GM12878 (cell line): Measurements from ENCODE around the gene EHBP1. TPM values are rescaled to one million over a fixed set of nuclear protein-coding genes. Genes with fewer than 3 reads are reported as not detected.
A peak's percentile ranks its signal among the peaks of the same experiment; 100 is the strongest.

Source experiments
- ATAC-seq: fragments of 200-7000 bp; cut with Tn5 transposase; 3 replicates; pipeline ENCODE4 v1.9.1; 2020; ENCODE audit warnings: mild to moderate bottlenecking, moderate library complexity
- BruUV-seq: library from RNA; stranded (reverse); fragments of 400-500 nt; replicated peaks from 2 replicates; lab custom pipeline; 2021; lab: Mats Ljungman, UMichigan
- CTCF ChIA-PET: fragments of 300-600 bp; sonication (Branson Sonifier 250); formaldehyde crosslinking; extraction: SDS; loops from one replicate; lab custom pipeline; 2021; ENCODE audit warnings: inconsistent platforms; lab: Yijun Ruan, JAX
- POLR2A ChIA-PET: fragments of 350-600 bp; formaldehyde crosslinking; extraction: SDS; loops from one replicate; lab custom pipeline; 2021; ENCODE audit warnings: inconsistent platforms; lab: Charles Lee
- RAD21 ChIA-PET: fragments of 300-600 bp; sonication (Branson Sonifier 250); formaldehyde crosslinking; loops from one replicate; lab custom pipeline; 2023; ENCODE audit warnings: antibody characterized with exemption; ENCODE audit not compliant: unreplicated experiment; lab: Charles Lee
- SMC1A ChIA-PET: fragments of 300-600 bp; sonication (Branson Sonifier 250); formaldehyde crosslinking; loops from one replicate; lab custom pipeline; 2023; ENCODE audit not compliant: unreplicated experiment, uncharacterized antibody; lab: Charles Lee
- DNase-seq: peaks from one replicate; pipeline ENCODE4 v3.0.0-alpha.2; 2011; ENCODE audit warnings: low read depth, low spot score
- FAIRE-seq: peaks from 3 replicates; lab custom pipeline; 2011; peaks lifted over from hg19 to GRCh38; lab: Jason Lieb, UNC
- H2AFZ ChIP-seq: 2 replicates; pipeline ENCODE4 v1.6.0; 2011; ENCODE audit warnings: low read depth, low read length, control low read depth; ENCODE audit not compliant: control insufficient read depth
- H3K27ac ChIP-seq: 2 replicates; pipeline ENCODE4 v1.5.1; 2011; ENCODE audit warnings: control low read depth; ENCODE audit not compliant: control insufficient read depth, insufficient read depth
- H3K27me3 ChIP-seq, 2 experiments: replicated peaks in 1 of 2; 2 replicates each; pipeline versions ENCODE4 v1.6.0 to v1.6.1; 2011; ENCODE audit warnings: low read length in 1 of 2; ENCODE audit not compliant: control insufficient read depth in 2 of 2, insufficient read depth in 2 of 2
- H3K36me3 ChIP-seq, 2 experiments: 2 replicates each; pipeline ENCODE4 v1.5.1; 2011; ENCODE audit warnings: low read length in 1 of 2; ENCODE audit not compliant: control insufficient read depth in 2 of 2, insufficient read depth in 2 of 2
- H3K4me1 ChIP-seq: 2 replicates; pipeline ENCODE4 v1.6.1; 2011; ENCODE audit warnings: mild to moderate bottlenecking, low read length, moderate library complexity, mixed read lengths; ENCODE audit not compliant: control insufficient read depth, insufficient read depth
- H3K4me2 ChIP-seq: 2 replicates; pipeline ENCODE4 v1.6.0; 2011; ENCODE audit warnings: control low read depth; ENCODE audit not compliant: control insufficient read depth, insufficient read depth
- H3K4me3 ChIP-seq: fragments of 200-600 bp; sonication (generic); 2 replicates; pipeline ENCODE4 v1.5.1; 2016
- H3K79me2 ChIP-seq: 2 replicates; pipeline ENCODE4 v1.6.0; 2011; ENCODE audit warnings: low read length; ENCODE audit not compliant: control insufficient read depth, insufficient read depth
- H3K9ac ChIP-seq: 2 replicates; pipeline ENCODE4 v1.8.0; 2011; ENCODE audit warnings: low read length, control low read depth, mixed read lengths; ENCODE audit not compliant: control insufficient read depth, insufficient read depth
- H3K9me3 ChIP-seq: replicated peaks from 3 replicates; pipeline ENCODE4 v1.5.1; 2011; ENCODE audit warnings: mild to moderate bottlenecking, low read length; ENCODE audit not compliant: control insufficient read depth, insufficient read depth
- H4K20me1 ChIP-seq: 2 replicates; pipeline ENCODE4 v1.6.0; 2011; ENCODE audit not compliant: control insufficient read depth, insufficient read depth
- BCL11A ChIP-seq: IDR thresholded peaks from 2 replicates; pipeline ENCODE4 v1.6.1; 2011; ENCODE audit warnings: low read depth, low read length
- BCL3 ChIP-seq: IDR thresholded peaks from 2 replicates; pipeline ENCODE4 v1.6.1; 2011; ENCODE audit warnings: borderline replicate concordance, low read depth, mild to moderate bottlenecking, moderate library complexity, low read length; ENCODE audit not compliant: insufficient read depth, poor library complexity, severe bottlenecking
- BCLAF1 ChIP-seq: fragments of 450-650 bp; IDR thresholded peaks from 2 replicates; pipeline ENCODE4 v1.6.1; 2017; ENCODE audit warnings: antibody characterized with exemption, mild to moderate bottlenecking, moderate library complexity
- CBX5 ChIP-seq: sonication (generic); IDR thresholded peaks from 2 replicates; pipeline ENCODE4 v1.6.1; 2016; ENCODE audit warnings: low read depth, moderate library complexity, mild to moderate bottlenecking, inconsistent platforms
- CTCF ChIP-seq, 3 experiments: IDR thresholded peaks in 2 of 3; conservative IDR thresholded peaks in 1 of 3; 2 replicates each; pipeline ENCODE4 v1.5.1; 2011; ENCODE audit warnings: low read depth in 3 of 3, low read length in 3 of 3, mild to moderate bottlenecking in 3 of 3, control low read depth in 2 of 3, moderate library complexity in 2 of 3, inconsistent platforms in 1 of 3, mixed read lengths in 1 of 3; ENCODE audit not compliant: control insufficient read depth in 2 of 3, insufficient read depth in 1 of 3; ENCODE audit errors: extremely low read depth in 1 of 3
- ESRRA ChIP-seq: IDR thresholded peaks from 2 replicates; pipeline ENCODE4 v1.6.1; 2012; ENCODE audit warnings: mild to moderate bottlenecking, low read length, improper control_type of control experiment
- HSF1 ChIP-seq: fragments of 150-350 bp; IDR thresholded peaks from 2 replicates; pipeline ENCODE4 v1.6.1; 2014; ENCODE audit warnings: mild to moderate bottlenecking, low read depth, low read length
- MAX ChIP-seq: IDR thresholded peaks from 2 replicates; pipeline ENCODE4 v1.6.1; 2012; ENCODE audit warnings: low read depth, low read length, improper control_type of control experiment
- MYC ChIP-seq: IDR thresholded peaks from 2 replicates; pipeline ENCODE4 v1.6.1; 2011; ENCODE audit warnings: mild to moderate bottlenecking, low read length, moderate library complexity, inconsistent platforms; ENCODE audit not compliant: insufficient read depth, insufficient replicate concordance, insufficient read length, severe bottlenecking
- POLR2AphosphoS5 ChIP-seq: IDR thresholded peaks from 2 replicates; pipeline ENCODE4 v1.6.1; 2011; ENCODE audit warnings: mild to moderate bottlenecking, low read length, inconsistent platforms
- RCOR1 ChIP-seq: conservative IDR thresholded peaks from 2 replicates; pipeline ENCODE4 v1.6.1; 2012; ENCODE audit warnings: low read depth, low read length, improper control_type of control experiment
- SIX5 ChIP-seq: IDR thresholded peaks from 2 replicates; pipeline ENCODE4 v1.6.1; 2011; ENCODE audit warnings: mild to moderate bottlenecking, low read depth, low read length, moderate library complexity; ENCODE audit not compliant: severe bottlenecking
- SMC3 ChIP-seq: IDR thresholded peaks from 2 replicates; pipeline ENCODE4 v1.6.1; 2011; ENCODE audit warnings: low read length, improper control_type of control experiment, borderline replicate concordance
- USF2 ChIP-seq: IDR thresholded peaks from 2 replicates; pipeline ENCODE4 v1.6.1; 2011; ENCODE audit warnings: low read depth, low read length, improper control_type of control experiment, borderline replicate concordance
- WGBS: methylation state at CpG from one replicate; pipeline ENCODE4 v1.1.6; 2016; ENCODE audit warnings: low lambda C conversion rate; ENCODE audit not compliant: insufficient replicate concordance, insufficient coverage; ENCODE audit errors: missing lambda C conversion rate; 5-methylcytosine and 5-hydroxymethylcytosine counted together
- in situ Hi-C: fragments of 300-500 bp; cut with MboI; formaldehyde crosslinking; loops from 9 replicates; pipeline ENCODE4 v1.14.3; 2018; ENCODE audit warnings: mixed read lengths
- intact Hi-C: fragments of 100-400 bp; cut with micrococcal nuclease; formaldehyde crosslinking; loops from one replicate; pipeline ENCODE4 v1.14.2; 2022; ENCODE audit not compliant: unreplicated experiment
- polyA plus RNA-seq, 11 experiments: library from polyadenylated mRNA; depleted of rRNA in 4 of 11; unstranded in 6 of 11; stranded (reverse) in 5 of 11; fragments of >200 nt; fragmentation: Nextera tagmentation in 4 of 11; fragmentation: Illumina TruSeq in 1 of 11; extraction: Ambion mirVana in 4 of 11; extraction: Trizol in 1 of 11; gene quantifications; 1 replicate in 1 of 11; 2 replicates in 10 of 11; pipeline versions ENCODE4 v1.2.1 to v1.2.3, GENCODE V29; 2011 to 2016; ENCODE audit warnings: inconsistent platforms in 2 of 11, missing spikeins in 2 of 11, low read depth in 1 of 11
- total RNA-seq, 4 experiments: library from RNA; depleted of rRNA in 3 of 4; stranded (reverse); fragments of >200 nt in 3 of 4; fragmentation: Illumina TruSeq in 1 of 4; extraction: Trizol in 1 of 4; gene quantifications; 2 replicates each; pipeline versions ENCODE4 v1.2.1 to v1.2.3, GENCODE V29; 2013 to 2021

The EHBP1 gene
- total and polyA plus RNA-seq, 10 of the 15 experiments (the other 5 are each of a cell fraction or from before 2014, with no cell fraction given): 5.7 to 26.1 (median 13.6) TPM

- intact Hi-C loops (no loop called here), in situ Hi-C loops (no loop called here)
- Histone ChIP-seq H3K4me2 (no peak overlapping the region), H3K4me1 (no peaks in the 10 kb centered on the region), H3K27ac (no peak overlapping the region), H2AFZ (no peak overlapping the region), H3K9me3 (no peaks in the 10 kb centered on the region), H4K20me1 (no peaks in the 10 kb centered on the region), H3K79me2 (no peaks in the 10 kb centered on the region), H3K4me3 (no peak overlapping the region), H3K36me3 (no peaks in the 10 kb centered on the region), H3K9ac (no peak overlapping the region), H3K27me3 (no peaks in the 10 kb centered on the region)
- TF ChIP-seq CTCF (IDR thresholded peaks at IDR 0.05 in 2 of 3, conservative IDR thresholded peaks at IDR 0.05 in 1 of 3; ENCODE audit: control insufficient read depth in 2 of 3, extremely low read depth in 1 of 3, insufficient read depth in 1 of 3, low read depth in 3 of 3, low read length in 3 of 3): no peak
- no peak for TF ChIP-seq SIX5
- no peak for TF ChIP-seq SMC3
- TF ChIP-seq MYC: no peak
- no peak for TF ChIP-seq HSF1
- TF ChIP-seq CBX5: no peak
- TF ChIP-seq BCLAF1: no peak
- TF ChIP-seq BCL3: no peak
- no peak for TF ChIP-seq RCOR1
- TF ChIP-seq USF2: no peak
- TF ChIP-seq ESRRA: no peak
- no peak for TF ChIP-seq BCL11A
- TF ChIP-seq MAX: no peak
- TF ChIP-seq POLR2AphosphoS5: no peak
- ChIA-PET SMC1A (interaction anchor here (1.4 to 1.8 kb wide), 2 partner anchors 9 to 12 kb away, joined by 5 read pairs; no protein-coding TSS in a partner anchor), CTCF (interaction anchor here (0.9 to 1.4 kb wide), 3 partner anchors 8 to 522 kb away, joined by 4 to 5 read pairs (median 5); no protein-coding TSS in a partner anchor), POLR2A (no interaction called here), RAD21 (interaction anchor here (0.9 kb wide), 1 partner anchor 12 kb away, joined by 3 read pairs; no protein-coding TSS in a partner anchor)
- BruUV-seq: no TSS peak
- DNase-seq (no peak), ATAC-seq (no peak), FAIRE-seq (peak; percentile 7)
- 48% methylated on average over 2 of the region's 2 CpGs for WGBS
Observed at GRCh38 chr2:62964050-62964449, 258.5 kb downstream of the EHBP1 start.
